Panc1 (cell line): Measurements from ENCODE around the gene GALNT16. TPM values are rescaled to one million over a fixed set of nuclear protein-coding genes. Genes with fewer than 3 reads are reported as not detected.

Experiments used
- ATAC-seq: fragments of 200-7000 bp; cut with Tn5 transposase; 2 replicates; pipeline ENCODE4 v1.9.1; 2020; ENCODE audit warnings: mild to moderate bottlenecking, moderate library complexity
- BruUV-seq: library from RNA; stranded (reverse); fragments of 400-500 nt; replicated peaks from 2 replicates; lab custom pipeline; 2021; lab: Mats Ljungman, UMichigan
- CTCF ChIA-PET: fragments of 300-600 bp; sonication (Branson Sonifier 250); formaldehyde crosslinking; loops from one replicate; lab custom pipeline; 2022; ENCODE audit warnings: antibody characterized with exemption; lab: Charles Lee
- POLR2A ChIA-PET: fragments of 300-600 bp; sonication (Branson Sonifier 250); formaldehyde crosslinking; loops from one replicate; lab custom pipeline; 2022; ENCODE audit warnings: antibody characterized with exemption; lab: Charles Lee
- DNase-seq: peaks from one replicate; pipeline ENCODE4 v3.0.0-alpha.2; 2010; ENCODE audit warnings: low read depth, low spot score
- H3K27ac ChIP-seq: 2 replicates; pipeline ENCODE4 v1.5.1; 2011; ENCODE audit warnings: mild to moderate bottlenecking, low read length, inconsistent platforms
- H3K27me3 ChIP-seq: fragments of 200-500 bp; sonication (Bioruptor generic); 2 replicates; pipeline ENCODE4 v1.6.0; 2014; ENCODE audit warnings: low read length, inconsistent platforms; ENCODE audit not compliant: control insufficient read depth, insufficient read depth
- H3K36me3 ChIP-seq: fragments of 200-500 bp; sonication (Bioruptor generic); 2 replicates; pipeline ENCODE4 v1.5.1; 2014; ENCODE audit warnings: inconsistent platforms, mild to moderate bottlenecking, low read length, moderate library complexity; ENCODE audit not compliant: control insufficient read depth, insufficient read depth
- H3K4me1 ChIP-seq: 2 replicates; pipeline ENCODE4 v1.5.1; 2011; ENCODE audit warnings: inconsistent platforms, mild to moderate bottlenecking, low read length, moderate library complexity; ENCODE audit not compliant: control insufficient read depth, insufficient read depth
- H3K4me3 ChIP-seq, 2 experiments: 2 replicates each; pipeline ENCODE4 v1.5.1; 2011 to 2012; ENCODE audit warnings: low read depth in 2 of 2, low read length in 2 of 2, mild to moderate bottlenecking in 2 of 2, inconsistent platforms in 1 of 2, moderate library complexity in 1 of 2
- H3K9me3 ChIP-seq: fragments of 200-500 bp; sonication (Bioruptor generic); 2 replicates; pipeline ENCODE4 v1.5.1; 2014; ENCODE audit warnings: low read depth, mild to moderate bottlenecking, inconsistent platforms, low read length, moderate library complexity; ENCODE audit not compliant: control insufficient read depth, insufficient read depth
- POLR2AphosphoS5 ChIP-seq: IDR thresholded peaks from 2 replicates; pipeline ENCODE4 v1.6.1; 2012; ENCODE audit warnings: mild to moderate bottlenecking, low read depth, low read length, moderate library complexity
- SIN3A ChIP-seq: IDR thresholded peaks from 2 replicates; pipeline ENCODE4 v1.6.1; 2012; ENCODE audit warnings: low read depth, mild to moderate bottlenecking, low read length, moderate library complexity, borderline replicate concordance; ENCODE audit not compliant: insufficient read depth
- TCF7L2 ChIP-seq: IDR thresholded peaks from 2 replicates; pipeline ENCODE4 v1.6.1; 2011; ENCODE audit warnings: mild to moderate bottlenecking, low read depth, low read length, inconsistent platforms
- in situ Hi-C: cut with HindIII; loops from 2 replicates; pipeline ENCODE4 v1.10.0; 2016; ENCODE audit warnings: low sequenced_read_pairs, low pct_unique_long_range_greater_than_20kb
- intact Hi-C: fragments of 100-400 bp; cut with micrococcal nuclease; formaldehyde crosslinking; loops from one replicate; pipeline ENCODE4 v1.10.0; 2022; ENCODE audit not compliant: unreplicated experiment
- total RNA-seq: library from RNA; stranded (reverse); gene quantifications from one replicate; pipeline ENCODE4 v1.2.1, GENCODE V29; 2021; ENCODE audit not compliant: unreplicated experiment
- TF ChIP-seq, protein P1 (sequence below): fragments of 450-650 bp; IDR thresholded peaks from 2 replicates; pipeline ENCODE4 v1.5.1; 2017; ENCODE audit warnings: mild to moderate bottlenecking
- TF ChIP-seq, protein P2 (sequence below), 2 experiments: IDR thresholded peaks; 2 replicates each; pipeline ENCODE4 v1.6.1; 2011 to 2012; ENCODE audit warnings: low read depth in 2 of 2, control low read depth in 1 of 2, low read length in 1 of 2, mild to moderate bottlenecking in 1 of 2, moderate library complexity in 1 of 2; ENCODE audit not compliant: insufficient read depth in 1 of 2

GALNT16 gene
- total RNA-seq, 1 experiment from 2014 or later: 0.72 TPM

DNA sequence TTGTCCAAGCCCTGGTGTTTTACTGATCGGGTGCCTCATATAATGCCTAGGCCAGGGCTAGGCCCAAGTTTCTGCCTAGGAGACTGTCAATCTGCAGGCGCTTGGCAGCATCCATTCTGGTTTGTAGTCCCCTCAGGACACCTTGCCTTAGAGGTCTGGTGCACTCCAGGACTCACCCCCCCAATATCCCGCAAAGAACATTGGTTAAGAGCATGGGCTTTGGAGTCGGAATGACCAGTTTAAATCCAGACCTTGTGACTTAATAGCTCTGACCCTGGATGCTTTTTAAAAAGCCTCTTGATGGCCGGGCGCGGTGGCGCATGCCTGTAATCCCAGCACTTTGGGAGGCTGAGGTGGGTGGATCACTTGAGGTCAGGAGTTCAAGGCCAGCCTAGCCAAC is 60.0 kb downstream of the GALNT16 start:
- Histone ChIP-seq H3K9me3 (no peaks in the 10 kb centered on the region), H3K4me3 (no peak overlapping the region), H3K36me3 (no peaks in the 10 kb centered on the region), H3K4me1 (no peaks in the 10 kb centered on the region), H3K27me3 (no peaks in the 10 kb centered on the region), H3K27ac (no peak overlapping the region)
- CTCF ChIA-PET: no interaction called here
- no TSS peak for BruUV-seq
- TF ChIP-seq, protein P1, sequence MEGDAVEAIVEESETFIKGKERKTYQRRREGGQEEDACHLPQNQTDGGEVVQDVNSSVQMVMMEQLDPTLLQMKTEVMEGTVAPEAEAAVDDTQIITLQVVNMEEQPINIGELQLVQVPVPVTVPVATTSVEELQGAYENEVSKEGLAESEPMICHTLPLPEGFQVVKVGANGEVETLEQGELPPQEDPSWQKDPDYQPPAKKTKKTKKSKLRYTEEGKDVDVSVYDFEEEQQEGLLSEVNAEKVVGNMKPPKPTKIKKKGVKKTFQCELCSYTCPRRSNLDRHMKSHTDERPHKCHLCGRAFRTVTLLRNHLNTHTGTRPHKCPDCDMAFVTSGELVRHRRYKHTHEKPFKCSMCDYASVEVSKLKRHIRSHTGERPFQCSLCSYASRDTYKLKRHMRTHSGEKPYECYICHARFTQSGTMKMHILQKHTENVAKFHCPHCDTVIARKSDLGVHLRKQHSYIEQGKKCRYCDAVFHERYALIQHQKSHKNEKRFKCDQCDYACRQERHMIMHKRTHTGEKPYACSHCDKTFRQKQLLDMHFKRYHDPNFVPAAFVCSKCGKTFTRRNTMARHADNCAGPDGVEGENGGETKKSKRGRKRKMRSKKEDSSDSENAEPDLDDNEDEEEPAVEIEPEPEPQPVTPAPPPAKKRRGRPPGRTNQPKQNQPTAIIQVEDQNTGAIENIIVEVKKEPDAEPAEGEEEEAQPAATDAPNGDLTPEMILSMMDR: no peak
- TF ChIP-seq TCF7L2 (no peak), POLR2AphosphoS5 (no peak), SIN3A (no peak)
- TF ChIP-seq, protein P2, sequence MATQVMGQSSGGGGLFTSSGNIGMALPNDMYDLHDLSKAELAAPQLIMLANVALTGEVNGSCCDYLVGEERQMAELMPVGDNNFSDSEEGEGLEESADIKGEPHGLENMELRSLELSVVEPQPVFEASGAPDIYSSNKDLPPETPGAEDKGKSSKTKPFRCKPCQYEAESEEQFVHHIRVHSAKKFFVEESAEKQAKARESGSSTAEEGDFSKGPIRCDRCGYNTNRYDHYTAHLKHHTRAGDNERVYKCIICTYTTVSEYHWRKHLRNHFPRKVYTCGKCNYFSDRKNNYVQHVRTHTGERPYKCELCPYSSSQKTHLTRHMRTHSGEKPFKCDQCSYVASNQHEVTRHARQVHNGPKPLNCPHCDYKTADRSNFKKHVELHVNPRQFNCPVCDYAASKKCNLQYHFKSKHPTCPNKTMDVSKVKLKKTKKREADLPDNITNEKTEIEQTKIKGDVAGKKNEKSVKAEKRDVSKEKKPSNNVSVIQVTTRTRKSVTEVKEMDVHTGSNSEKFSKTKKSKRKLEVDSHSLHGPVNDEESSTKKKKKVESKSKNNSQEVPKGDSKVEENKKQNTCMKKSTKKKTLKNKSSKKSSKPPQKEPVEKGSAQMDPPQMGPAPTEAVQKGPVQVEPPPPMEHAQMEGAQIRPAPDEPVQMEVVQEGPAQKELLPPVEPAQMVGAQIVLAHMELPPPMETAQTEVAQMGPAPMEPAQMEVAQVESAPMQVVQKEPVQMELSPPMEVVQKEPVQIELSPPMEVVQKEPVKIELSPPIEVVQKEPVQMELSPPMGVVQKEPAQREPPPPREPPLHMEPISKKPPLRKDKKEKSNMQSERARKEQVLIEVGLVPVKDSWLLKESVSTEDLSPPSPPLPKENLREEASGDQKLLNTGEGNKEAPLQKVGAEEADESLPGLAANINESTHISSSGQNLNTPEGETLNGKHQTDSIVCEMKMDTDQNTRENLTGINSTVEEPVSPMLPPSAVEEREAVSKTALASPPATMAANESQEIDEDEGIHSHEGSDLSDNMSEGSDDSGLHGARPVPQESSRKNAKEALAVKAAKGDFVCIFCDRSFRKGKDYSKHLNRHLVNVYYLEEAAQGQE (IDR thresholded peaks at IDR 0.05; ENCODE audit: insufficient read depth in 1 of 2, low read depth in 2 of 2, low read length in 1 of 2): no peak
- no peak for ATAC-seq
- intact Hi-C loops (no loop called here), in situ Hi-C loops (no loop called here)
- DNase-seq: no peak
- POLR2A ChIA-PET: no interaction called here

DNA sequence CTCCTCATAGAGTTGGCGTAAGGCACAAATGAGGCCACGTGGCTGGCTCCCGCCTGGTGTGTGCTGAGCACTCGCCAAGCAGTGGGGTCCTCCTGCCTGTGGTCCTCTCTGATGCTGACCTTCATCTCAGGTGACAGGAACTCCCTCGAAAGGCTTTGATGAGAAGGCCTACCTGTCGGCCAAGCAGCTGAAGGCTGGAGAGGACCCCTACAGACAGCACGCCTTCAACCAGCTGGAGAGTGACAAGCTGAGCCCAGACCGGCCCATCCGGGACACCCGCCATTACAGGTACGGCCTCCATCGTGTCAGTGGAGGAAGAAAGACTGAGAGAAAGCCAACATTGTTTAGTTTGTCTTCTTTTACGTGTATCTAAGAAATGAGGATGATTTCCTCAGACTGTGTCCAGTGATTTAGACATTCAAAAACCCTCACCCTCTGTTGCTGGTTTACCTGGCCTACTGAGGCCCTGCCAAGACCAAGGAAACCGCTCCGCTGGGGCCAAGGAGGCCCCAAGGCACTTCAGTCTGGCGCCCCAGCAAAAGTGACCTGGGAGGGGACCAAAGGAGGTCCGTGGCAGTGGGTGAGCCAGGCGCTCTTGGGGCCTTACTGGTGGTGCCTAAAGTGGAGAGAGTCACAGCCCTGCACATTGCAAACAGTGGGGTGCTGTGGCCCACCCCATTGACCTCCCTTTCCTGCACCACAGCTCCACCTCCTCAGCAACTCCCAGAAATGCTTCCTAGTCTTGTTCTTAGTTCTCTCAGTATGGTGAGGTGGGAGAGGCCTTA is 60.8 kb downstream of the GALNT16 start:
- Histone ChIP-seq H3K27ac (no peak overlapping the region), H3K27me3 (no peaks in the 10 kb centered on the region), H3K9me3 (no peaks in the 10 kb centered on the region), H3K36me3 (no peaks in the 10 kb centered on the region), H3K4me1 (no peaks in the 10 kb centered on the region), H3K4me3 (no peak overlapping the region)
- in situ Hi-C loops (no loop called here), intact Hi-C loops (no loop called here)
- ChIA-PET POLR2A (no interaction called here), CTCF (no interaction called here)
- BruUV-seq: no TSS peak
- no peak for DNase-seq
- no peak for ATAC-seq
- TF ChIP-seq SIN3A: no peak
- TF ChIP-seq, protein P1: no peak
- no peak for TF ChIP-seq TCF7L2
- TF ChIP-seq POLR2AphosphoS5: no peak
- TF ChIP-seq, protein P2 (IDR thresholded peaks at IDR 0.05; ENCODE audit: insufficient read depth in 1 of 2, low read depth in 2 of 2, low read length in 1 of 2): no peak
